ENCODE results near the gene NCAN. TPM values are rescaled to one million over a fixed set of nuclear protein-coding genes. Genes with fewer than 3 reads are reported as not detected.

NCAN gene
- polyA plus RNA-seq, 1 donor (not counting 4 experiments of a cell fraction or from before 2014, with no cell fraction given): not detected

GRCh38 chr19:19276386-19276785 is 64.6 kb downstream of the NCAN start:
- Histone ChIP-seq H2AFZ (ENCODE audit: control insufficient read depth, low read length) (no peak overlapping the region), H3K4me1 (ENCODE audit: control insufficient read depth, extremely low read depth, insufficient read depth, low read length) (no peaks in the 10 kb centered on the region), H3K9me3 (ENCODE audit: control insufficient read depth, low read depth, low read length) (no peaks in the 10 kb centered on the region), H3K4me3 (ENCODE audit: control insufficient read depth in 2 of 3, extremely low read depth in 1 of 3, insufficient read depth in 2 of 3, low read depth in 1 of 3, low read length in 3 of 3) (no peak overlapping the region), H4K20me1 (ENCODE audit: control insufficient read depth, extremely low read depth, insufficient read depth, low read length) (peaks cover 3% of the 10 kb centered on the region), H3K36me3 (ENCODE audit: control insufficient read depth in 2 of 2, extremely low read depth in 1 of 2, insufficient read depth in 2 of 2, low read length in 2 of 2) (peaks cover 14 to 29% of the 10 kb centered on the region in 2 experiments), H3K27ac (ENCODE audit: control insufficient read depth, insufficient read depth, low read length) (no peak overlapping the region), H3K27me3 (ENCODE audit: control insufficient read depth, extremely low read depth, insufficient read depth, low read length) (peaks cover 16% of the 10 kb centered on the region), H3K4me2 (ENCODE audit: control insufficient read depth, extremely low read depth, insufficient read depth, low read depth, low read length) (no peak overlapping the region), H3K9ac (ENCODE audit: control insufficient read depth, extremely low read depth, insufficient read depth, low read length) (no peak overlapping the region), H3K9me1 (ENCODE audit: control insufficient read depth, extremely low read depth, insufficient read depth, low read length) (no peaks in the 10 kb centered on the region), H3K79me2 (ENCODE audit: control insufficient read depth, insufficient read depth, low read length) (no peaks in the 10 kb centered on the region)
- no peak for DNase-seq (ENCODE audit: low read depth, low spot score)
- no peak for FAIRE-seq
- dilution Hi-C loops (cut with MboI; ENCODE audit: extremely low pct_ligation_motif_present, low sequenced_read_pairs): no loop called here
- no peak for TF ChIP-seq EZH2 (IDR thresholded peaks at IDR 0.05; ENCODE audit: low read length)
- TF ChIP-seq, protein P1, sequence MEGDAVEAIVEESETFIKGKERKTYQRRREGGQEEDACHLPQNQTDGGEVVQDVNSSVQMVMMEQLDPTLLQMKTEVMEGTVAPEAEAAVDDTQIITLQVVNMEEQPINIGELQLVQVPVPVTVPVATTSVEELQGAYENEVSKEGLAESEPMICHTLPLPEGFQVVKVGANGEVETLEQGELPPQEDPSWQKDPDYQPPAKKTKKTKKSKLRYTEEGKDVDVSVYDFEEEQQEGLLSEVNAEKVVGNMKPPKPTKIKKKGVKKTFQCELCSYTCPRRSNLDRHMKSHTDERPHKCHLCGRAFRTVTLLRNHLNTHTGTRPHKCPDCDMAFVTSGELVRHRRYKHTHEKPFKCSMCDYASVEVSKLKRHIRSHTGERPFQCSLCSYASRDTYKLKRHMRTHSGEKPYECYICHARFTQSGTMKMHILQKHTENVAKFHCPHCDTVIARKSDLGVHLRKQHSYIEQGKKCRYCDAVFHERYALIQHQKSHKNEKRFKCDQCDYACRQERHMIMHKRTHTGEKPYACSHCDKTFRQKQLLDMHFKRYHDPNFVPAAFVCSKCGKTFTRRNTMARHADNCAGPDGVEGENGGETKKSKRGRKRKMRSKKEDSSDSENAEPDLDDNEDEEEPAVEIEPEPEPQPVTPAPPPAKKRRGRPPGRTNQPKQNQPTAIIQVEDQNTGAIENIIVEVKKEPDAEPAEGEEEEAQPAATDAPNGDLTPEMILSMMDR (optimal IDR thresholded peaks at IDR 0.05 in 1 of 3, IDR thresholded peaks at IDR 0.05 in 1 of 3, conservative IDR thresholded peaks at IDR 0.05 in 1 of 3; ENCODE audit: extremely low read depth in 1 of 3, insufficient read depth in 2 of 3, low read length in 3 of 3): no peak

GRCh38 chr19:19276851-19277250 is 65.1 kb downstream of the NCAN start:
- Histone ChIP-seq H4K20me1 (ENCODE audit: control insufficient read depth, extremely low read depth, insufficient read depth, low read length) (peaks cover 3% of the 10 kb centered on the region), H3K79me2 (ENCODE audit: control insufficient read depth, insufficient read depth, low read length) (no peaks in the 10 kb centered on the region), H3K4me3 (ENCODE audit: control insufficient read depth in 2 of 3, extremely low read depth in 1 of 3, insufficient read depth in 2 of 3, low read depth in 1 of 3, low read length in 3 of 3) (no peak overlapping the region), H3K9ac (ENCODE audit: control insufficient read depth, extremely low read depth, insufficient read depth, low read length) (no peak overlapping the region), H3K4me2 (ENCODE audit: control insufficient read depth, extremely low read depth, insufficient read depth, low read depth, low read length) (no peak overlapping the region), H3K27me3 (ENCODE audit: control insufficient read depth, extremely low read depth, insufficient read depth, low read length) (peaks cover 15% of the 10 kb centered on the region), H2AFZ (ENCODE audit: control insufficient read depth, low read length) (no peak overlapping the region), H3K9me1 (ENCODE audit: control insufficient read depth, extremely low read depth, insufficient read depth, low read length) (no peaks in the 10 kb centered on the region), H3K27ac (ENCODE audit: control insufficient read depth, insufficient read depth, low read length) (no peak overlapping the region), H3K9me3 (ENCODE audit: control insufficient read depth, low read depth, low read length) (no peaks in the 10 kb centered on the region), H3K36me3 (ENCODE audit: control insufficient read depth in 2 of 2, extremely low read depth in 1 of 2, insufficient read depth in 2 of 2, low read length in 2 of 2) (peaks cover 15 to 29% of the 10 kb centered on the region in 2 experiments), H3K4me1 (ENCODE audit: control insufficient read depth, extremely low read depth, insufficient read depth, low read length) (no peaks in the 10 kb centered on the region)
- no peak for FAIRE-seq
- TF ChIP-seq EZH2 (IDR thresholded peaks at IDR 0.05; ENCODE audit: low read length): no peak
- TF ChIP-seq, protein P1 (optimal IDR thresholded peaks at IDR 0.05 in 1 of 3, IDR thresholded peaks at IDR 0.05 in 1 of 3, conservative IDR thresholded peaks at IDR 0.05 in 1 of 3; ENCODE audit: extremely low read depth in 1 of 3, insufficient read depth in 2 of 3, low read length in 3 of 3): no peak
- dilution Hi-C loops (cut with MboI; ENCODE audit: extremely low pct_ligation_motif_present, low sequenced_read_pairs): no loop called here
- DNase-seq (ENCODE audit: low read depth, low spot score): no peak

All from keratinocyte (primary cell).